Measurements from ENCODE around the gene EIF4A3. TPM values are rescaled to one million over a fixed set of nuclear protein-coding genes. Genes with fewer than 3 reads are reported as not detected.
A peak's percentile ranks its signal among the peaks of the same experiment; 100 is the strongest.

EIF4A3 gene
- total and polyA plus RNA-seq, 5 donors = 30.5 to 42.2 (median 38.1) TPM

DNA sequence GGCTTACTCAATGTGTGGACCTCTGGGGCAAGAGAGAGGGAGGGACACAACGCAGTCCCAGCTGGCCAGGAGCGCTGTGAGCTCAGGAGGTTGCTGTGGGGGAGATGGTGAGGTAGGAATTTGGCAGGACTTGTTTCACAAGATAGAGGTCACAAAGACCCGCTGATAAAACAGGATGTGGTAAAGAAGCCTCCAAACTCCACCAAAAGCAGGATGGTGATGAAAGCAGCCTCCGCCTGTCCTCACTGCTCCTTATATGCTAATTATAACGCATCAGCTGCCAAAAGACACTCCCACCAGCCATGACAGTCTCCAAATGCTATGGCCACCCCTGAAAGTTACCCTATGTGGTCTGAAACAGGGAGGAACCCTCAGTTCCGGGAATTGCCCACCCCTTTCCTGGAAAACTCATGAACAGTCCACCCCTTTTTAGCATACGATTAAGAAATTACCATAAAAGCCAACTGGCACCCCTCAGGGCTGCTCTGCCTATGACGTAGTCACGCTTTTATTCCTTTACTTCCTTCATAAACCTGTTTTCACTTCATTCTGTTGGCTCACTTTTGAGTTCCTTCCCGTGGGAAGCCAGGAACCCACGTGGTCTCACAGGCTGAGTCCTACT is 5.3 kb upstream of the EIF4A3 start:
- 61% methylated on average over 11 of the region's 11 CpGs for WGBS

DNA sequence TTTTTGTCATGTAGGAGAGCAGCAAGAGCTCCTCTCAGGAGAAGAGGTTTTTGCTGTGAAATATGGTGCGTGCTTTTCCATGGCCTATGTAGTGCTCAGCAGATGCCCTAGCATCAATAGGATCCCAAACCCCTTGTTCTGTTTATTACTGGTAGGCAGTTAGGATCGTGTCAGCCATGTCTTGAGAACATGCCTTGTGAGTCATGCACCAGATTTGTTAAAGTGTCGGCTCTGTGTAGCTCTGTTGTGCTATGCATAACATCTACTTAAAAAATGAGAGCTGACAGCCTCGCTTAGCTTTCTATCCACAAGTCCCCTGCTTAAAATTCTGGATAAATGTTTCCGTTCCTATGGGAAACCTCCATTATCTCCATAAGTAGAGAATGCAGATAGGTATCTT is 4.4 kb upstream of the EIF4A3 start:
- no peaks in the 10 kb centered on the region for H3K9me3 ChIP-seq (ENCODE audit: control insufficient read depth, low read length)
- no peaks in the 10 kb centered on the region for H3K27me3 ChIP-seq (ENCODE audit: control insufficient read depth, insufficient read depth)
- no peak overlapping the region for H3K27ac ChIP-seq (ENCODE audit: low read length)
- intact Hi-C loops (cut with DNase I) = no loop called here
- peaks cover 3% of the 10 kb centered on the region for H3K4me1 ChIP-seq (ENCODE audit: control insufficient read depth, insufficient read depth, low read length)
- H3K4me3 ChIP-seq (ENCODE audit: low read length) = no peak overlapping the region
- ATAC-seq (no peak), DNase-seq (no peak)
- 69% methylated on average over 5 of the region's 5 CpGs for WGBS

More for the DNA sequence above, 5.3 kb upstream of the EIF4A3 start:
- Histone ChIP-seq H3K27me3 (ENCODE audit: control insufficient read depth, insufficient read depth) (no peaks in the 10 kb centered on the region), H3K9me3 (ENCODE audit: control insufficient read depth, low read length) (no peaks in the 10 kb centered on the region), H3K27ac (ENCODE audit: low read length) (no peak overlapping the region), H3K4me1 (ENCODE audit: control insufficient read depth, insufficient read depth, low read length) (peaks cover 3% of the 10 kb centered on the region), H3K4me3 (ENCODE audit: low read length) (no peak overlapping the region)
- DNase-seq (no peak), ATAC-seq (no peak)
- intact Hi-C loops (cut with DNase I) = no loop called here

DNA sequence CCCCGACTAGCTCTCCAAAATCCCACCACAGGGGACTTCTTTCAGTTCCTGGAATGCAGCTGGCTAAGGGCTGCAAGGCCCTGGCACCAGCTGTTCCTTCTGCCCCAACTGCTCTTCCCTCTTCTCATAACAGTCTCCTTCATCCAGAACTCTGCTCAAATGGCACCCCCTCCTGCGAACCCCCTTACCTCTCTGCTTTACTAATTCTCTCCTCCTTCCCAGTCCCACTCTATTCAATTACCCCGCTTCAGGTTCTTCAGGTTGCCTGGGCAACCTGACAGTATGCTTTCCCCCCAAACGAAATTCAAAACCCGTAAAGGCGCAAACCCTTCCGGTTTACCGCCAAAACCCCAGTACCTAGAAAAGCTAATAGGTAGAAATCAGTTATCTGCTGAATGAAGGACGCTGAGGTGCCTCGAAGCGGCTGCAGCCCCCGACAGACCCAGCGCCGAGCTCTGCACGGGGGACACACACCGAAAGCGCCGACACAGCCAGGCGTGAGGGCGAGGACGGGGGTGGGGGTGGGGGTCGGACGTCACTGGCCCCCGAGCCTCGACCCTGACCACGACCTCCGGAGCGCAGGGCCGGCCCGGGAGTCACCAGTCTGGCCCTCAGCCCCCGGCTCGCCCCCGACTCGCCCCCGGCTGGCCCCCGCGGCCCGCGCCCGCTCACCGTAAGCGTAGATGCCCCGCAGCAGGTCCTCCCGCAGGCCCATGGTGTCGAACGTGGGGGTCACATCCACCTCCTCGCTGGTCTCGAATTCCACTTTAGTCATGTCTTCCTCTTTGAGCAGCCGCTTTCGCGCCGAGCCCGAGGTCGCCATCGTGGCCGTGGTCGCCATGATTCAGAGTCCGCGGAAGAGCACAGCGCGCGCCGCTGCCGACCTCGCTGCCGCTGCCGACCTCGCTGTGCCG is 550 bp downstream of the EIF4A3 start:
- peak overlapping the region; percentile 94 for H3K4me3 ChIP-seq (ENCODE audit: low read length)
- under 1% methylated on average over 69 of the region's 69 CpGs for WGBS
- peaks cover 8% of the 10 kb centered on the region for H3K4me1 ChIP-seq (ENCODE audit: control insufficient read depth, insufficient read depth, low read length)
- peak overlapping the region; percentile 77 for H3K27ac ChIP-seq (ENCODE audit: low read length)
- H3K9me3 ChIP-seq (ENCODE audit: control insufficient read depth, low read length) = no peaks in the 10 kb centered on the region
- DNase-seq (no peak), ATAC-seq (peak; percentile 2 to 30)
- no peaks in the 10 kb centered on the region for H3K27me3 ChIP-seq (ENCODE audit: control insufficient read depth, insufficient read depth)
- intact Hi-C loops (cut with DNase I) = no loop called here

DNA sequence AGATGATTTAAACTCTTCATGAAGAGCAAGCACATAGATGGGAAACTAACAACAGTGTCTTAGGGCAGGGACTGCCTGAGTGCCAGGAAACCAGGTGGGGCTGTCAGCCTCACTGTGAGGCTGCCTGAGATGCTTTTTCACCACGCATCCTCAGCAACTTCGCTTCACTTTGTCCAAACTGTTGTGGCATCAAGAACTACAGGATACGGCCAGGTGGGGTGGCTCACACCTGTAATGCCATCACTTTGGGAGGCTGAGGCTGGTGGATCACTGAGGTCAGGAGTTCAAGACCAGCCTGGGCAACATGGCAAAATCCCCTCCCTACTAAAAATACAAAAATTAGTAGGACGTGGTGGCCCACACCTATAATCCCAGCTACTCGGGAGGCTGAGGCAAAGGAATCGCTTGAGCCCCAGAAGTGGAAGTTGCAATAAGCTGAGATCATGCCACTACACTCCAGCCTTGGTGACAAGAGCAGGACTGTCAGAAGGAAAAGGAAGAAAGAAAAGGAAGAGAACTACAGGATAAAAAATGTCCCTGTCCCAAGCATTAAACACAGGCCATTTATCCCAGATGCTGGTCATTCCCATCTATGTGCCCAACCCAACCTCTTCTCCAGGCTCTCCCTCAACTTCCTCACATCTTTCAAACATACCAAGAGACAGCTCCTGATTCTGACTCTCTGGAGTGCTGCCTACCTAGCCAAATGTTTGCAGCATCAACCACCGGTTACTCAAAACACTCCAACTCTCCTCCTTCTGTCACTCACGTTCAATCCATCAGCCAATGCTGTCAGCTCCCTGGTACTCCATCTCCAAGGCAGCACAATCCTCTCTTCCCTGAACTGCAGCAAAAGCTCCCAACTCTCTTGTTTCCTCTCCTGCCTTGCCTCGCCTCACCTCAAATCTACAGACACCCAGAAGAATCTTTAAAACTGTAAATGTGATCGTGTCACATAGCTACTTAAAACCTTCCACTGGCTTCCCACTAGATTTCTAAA is 1.6 kb downstream of the EIF4A3 start:
- Histone ChIP-seq H3K27me3 (ENCODE audit: control insufficient read depth, insufficient read depth) (no peaks in the 10 kb centered on the region), H3K27ac (ENCODE audit: low read length) (no peak overlapping the region), H3K4me1 (ENCODE audit: control insufficient read depth, insufficient read depth, low read length) (peaks cover 8% of the 10 kb centered on the region), H3K9me3 (ENCODE audit: control insufficient read depth, low read length) (no peaks in the 10 kb centered on the region), H3K4me3 (ENCODE audit: low read length) (peak overlapping the region; percentile 94)
- intact Hi-C loops (cut with DNase I) = no loop called here
- 43% methylated on average over 10 of the region's 10 CpGs for WGBS
- no peak for ATAC-seq
- DNase-seq = no peak

DNA sequence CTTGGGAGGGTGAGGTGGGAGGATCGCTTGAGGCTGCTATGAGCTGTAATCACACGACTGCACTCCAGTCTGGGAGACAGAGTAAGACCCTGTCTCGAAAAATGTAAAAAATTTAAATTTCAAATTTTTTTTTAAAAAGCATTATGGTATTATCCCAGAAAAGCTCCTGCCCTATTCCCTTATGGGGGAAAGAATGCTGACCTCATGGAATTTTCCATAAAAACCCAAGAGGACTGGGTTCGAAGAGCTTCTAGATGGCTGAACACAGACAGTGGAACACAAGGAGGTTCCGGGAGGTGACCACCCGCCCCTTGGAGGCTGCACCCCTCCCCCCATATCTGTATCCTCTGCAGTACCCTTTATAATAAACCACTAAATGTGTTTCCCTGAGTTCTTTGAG is 4.0 kb downstream of the EIF4A3 start:
- Histone ChIP-seq H3K4me1 (ENCODE audit: control insufficient read depth, insufficient read depth, low read length) (peaks cover 5% of the 10 kb centered on the region), H3K27me3 (ENCODE audit: control insufficient read depth, insufficient read depth) (no peaks in the 10 kb centered on the region), H3K27ac (ENCODE audit: low read length) (no peak overlapping the region), H3K4me3 (ENCODE audit: low read length) (no peak overlapping the region), H3K9me3 (ENCODE audit: control insufficient read depth, low read length) (no peaks in the 10 kb centered on the region)
- ATAC-seq = no peak
- DNase-seq = no peak
- intact Hi-C loops (cut with DNase I) = no loop called here
- WGBS = 87% methylated on average over 6 of the region's 6 CpGs

DNA sequence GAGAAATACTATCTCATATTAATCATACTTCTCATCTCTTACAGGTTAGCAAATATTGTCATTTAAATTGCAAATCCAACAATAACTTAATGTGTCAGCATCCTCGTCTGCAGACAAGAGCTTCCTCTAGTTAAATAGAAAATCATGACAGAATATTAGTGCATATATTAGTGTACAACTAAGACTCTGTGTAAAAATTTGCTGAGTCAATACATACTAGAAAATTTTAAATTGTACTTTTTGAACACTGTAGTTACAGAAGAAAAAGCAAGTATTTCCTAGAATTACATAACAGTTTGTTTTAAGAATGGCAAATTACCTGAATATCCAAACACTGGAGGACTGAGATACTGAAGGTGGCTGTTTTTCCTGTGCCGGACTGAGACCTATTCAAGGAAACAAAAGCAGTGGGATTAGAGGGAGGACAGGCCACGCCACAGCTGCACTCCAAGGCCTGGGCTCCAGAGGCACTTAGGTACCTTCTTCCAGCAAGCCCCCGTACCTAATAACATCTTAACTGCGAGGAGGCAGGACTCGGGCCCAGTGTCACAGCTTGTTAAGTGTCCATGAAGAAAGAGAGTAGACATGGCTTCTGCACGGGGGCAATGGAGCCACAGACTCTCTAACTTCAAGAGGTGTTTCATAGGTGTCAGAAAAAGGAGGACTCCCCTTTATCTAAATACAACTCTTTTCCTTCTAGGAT is 5.3 kb downstream of the EIF4A3 start:
- peaks cover 5% of the 10 kb centered on the region for H3K4me1 ChIP-seq (ENCODE audit: control insufficient read depth, insufficient read depth, low read length)
- no peaks in the 10 kb centered on the region for H3K9me3 ChIP-seq (ENCODE audit: control insufficient read depth, low read length)
- no peak overlapping the region for H3K4me3 ChIP-seq (ENCODE audit: low read length)
- no peak for DNase-seq
- 89% methylated on average over 7 of the region's 7 CpGs for WGBS
- H3K27me3 ChIP-seq (ENCODE audit: control insufficient read depth, insufficient read depth) = no peaks in the 10 kb centered on the region
- ATAC-seq = no peak
- intact Hi-C loops (cut with DNase I) = no loop called here
- H3K27ac ChIP-seq (ENCODE audit: low read length) = no peak overlapping the region

DNA sequence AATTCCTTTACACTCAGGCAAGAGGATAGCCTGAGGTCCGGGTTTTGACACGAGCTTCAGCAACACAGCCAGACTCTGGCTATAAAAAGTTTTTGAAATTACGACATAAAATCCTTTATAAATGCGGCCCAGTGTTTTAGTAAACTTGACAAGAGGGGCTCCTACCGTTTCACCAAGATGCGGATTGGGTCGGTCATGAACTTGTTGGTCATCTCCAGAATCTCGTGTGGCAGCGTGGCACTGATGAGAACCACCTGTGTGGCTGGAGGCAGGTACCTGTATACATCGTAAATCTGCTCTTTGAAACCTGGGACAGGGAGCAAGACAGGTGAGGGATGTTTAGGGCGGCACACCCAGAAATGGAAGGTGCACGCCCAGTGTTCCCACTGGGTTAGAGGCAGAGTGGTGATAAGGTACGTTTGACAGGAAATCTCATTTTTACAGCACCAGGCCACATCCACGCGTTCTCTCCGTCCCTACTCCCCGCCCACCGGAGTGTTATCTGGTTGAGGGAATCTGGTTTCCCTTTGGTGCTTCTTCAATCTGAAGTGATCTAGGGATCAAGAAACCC is 8.0 kb downstream of the EIF4A3 start:
- WGBS = 89% methylated on average over 18 of the region's 18 CpGs
- no peak overlapping the region for H3K4me3 ChIP-seq (ENCODE audit: low read length)
- ATAC-seq = no peak

DNA sequence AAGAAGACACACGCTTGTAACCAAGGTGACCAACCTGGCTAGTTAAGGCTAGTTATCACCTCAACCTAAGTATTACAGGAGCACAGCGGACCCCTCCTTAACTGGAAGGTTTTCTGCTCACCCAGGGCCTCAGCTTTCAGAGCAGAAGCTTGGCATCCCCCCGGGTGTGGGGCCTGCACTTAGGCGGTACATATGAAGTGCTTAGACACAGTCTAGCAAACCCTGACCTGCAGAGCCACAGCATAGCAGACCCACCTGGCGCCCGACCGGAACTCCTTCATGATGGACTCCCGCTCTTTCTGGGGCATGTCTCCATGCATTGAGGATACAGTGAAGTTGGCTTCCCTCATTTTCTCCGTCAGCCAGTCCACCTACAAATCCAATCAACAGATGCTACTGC is 9.8 kb downstream of the EIF4A3 start:
- no peak overlapping the region for H3K27ac ChIP-seq (ENCODE audit: low read length)
- intact Hi-C loops (cut with DNase I) = no loop called here
- no peaks in the 10 kb centered on the region for H3K4me1 ChIP-seq (ENCODE audit: control insufficient read depth, insufficient read depth, low read length)
- DNase-seq = no peak
- no peak for ATAC-seq
- H3K4me3 ChIP-seq (ENCODE audit: low read length) = no peak overlapping the region
- H3K9me3 ChIP-seq (ENCODE audit: control insufficient read depth, low read length) = no peaks in the 10 kb centered on the region
- H3K27me3 ChIP-seq (ENCODE audit: control insufficient read depth, insufficient read depth) = no peaks in the 10 kb centered on the region
- 96% methylated on average over 9 of the region's 9 CpGs for WGBS

More for the DNA sequence above, 8.0 kb downstream of the EIF4A3 start:
- no peak for DNase-seq
- no peak overlapping the region for H3K27ac ChIP-seq (ENCODE audit: low read length)
- no peaks in the 10 kb centered on the region for H3K9me3 ChIP-seq (ENCODE audit: control insufficient read depth, low read length)
- no peaks in the 10 kb centered on the region for H3K4me1 ChIP-seq (ENCODE audit: control insufficient read depth, insufficient read depth, low read length)
- intact Hi-C loops (cut with DNase I) = no loop called here
- H3K27me3 ChIP-seq (ENCODE audit: control insufficient read depth, insufficient read depth) = no peaks in the 10 kb centered on the region

DNA sequence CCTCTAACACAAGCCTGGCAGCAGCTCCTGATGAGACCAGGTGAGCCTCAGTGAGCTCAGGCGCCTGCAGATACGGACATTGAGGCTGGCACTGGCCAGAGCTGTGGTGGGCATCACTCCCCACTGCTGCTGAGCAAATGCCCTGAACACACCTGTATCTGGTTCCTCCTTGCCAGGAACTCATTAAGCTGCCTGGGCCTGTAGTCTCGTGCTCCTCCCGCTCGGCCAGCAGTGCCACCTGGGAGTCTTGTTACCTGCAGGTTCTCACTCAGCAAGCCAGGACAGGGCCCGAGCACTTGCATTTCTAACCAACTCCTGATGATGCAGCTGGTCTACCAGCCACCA is 13.3 kb downstream of the EIF4A3 start:
- ATAC-seq = no peak
- WGBS = 92% methylated on average over 6 of the region's 6 CpGs
- intact Hi-C loops (cut with DNase I) = no loop called here
- Histone ChIP-seq H3K27me3 (ENCODE audit: control insufficient read depth, insufficient read depth) (no peaks in the 10 kb centered on the region), H3K9me3 (ENCODE audit: control insufficient read depth, low read length) (no peaks in the 10 kb centered on the region), H3K4me1 (ENCODE audit: control insufficient read depth, insufficient read depth, low read length) (no peaks in the 10 kb centered on the region), H3K4me3 (ENCODE audit: low read length) (no peak overlapping the region), H3K27ac (ENCODE audit: low read length) (no peak overlapping the region)
- no peak for DNase-seq

DNA sequence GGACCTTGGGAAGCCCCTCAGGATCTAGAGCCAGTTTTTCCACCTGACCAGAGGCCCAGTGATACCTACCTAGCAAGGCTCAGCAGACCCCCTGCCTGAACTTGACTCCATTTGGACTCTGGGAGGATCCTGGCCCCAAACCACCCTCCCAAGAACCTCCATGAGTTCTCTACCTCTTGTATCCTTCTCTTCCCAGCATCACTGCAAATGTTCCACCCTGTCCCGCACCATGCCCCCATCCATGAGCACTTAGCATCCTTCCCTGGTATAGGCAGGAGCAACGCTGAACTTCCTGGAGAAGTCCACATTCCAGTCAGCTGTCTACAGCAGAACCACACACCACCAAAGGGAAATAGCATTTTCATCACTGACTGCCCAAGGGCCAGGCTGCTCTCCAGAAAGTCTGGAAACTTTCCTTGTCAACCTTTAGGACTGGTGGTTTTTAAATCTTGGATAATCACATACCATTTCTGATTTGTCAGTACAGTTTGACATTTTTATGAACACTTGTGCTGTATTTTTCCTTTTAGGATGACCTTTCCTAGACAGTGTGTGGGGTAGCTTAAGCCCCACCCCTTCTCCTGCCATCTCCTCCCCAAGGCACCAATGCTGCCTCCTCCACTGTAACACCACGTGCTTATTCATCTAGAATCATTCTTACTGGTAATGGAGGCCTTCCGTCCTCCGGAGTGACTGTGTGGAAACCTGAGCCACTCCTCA is 13.9 kb downstream of the EIF4A3 start:
- WGBS = 84% methylated on average over 5 of the region's 5 CpGs
- no peaks in the 10 kb centered on the region for H3K4me1 ChIP-seq (ENCODE audit: control insufficient read depth, insufficient read depth, low read length)
- H3K4me3 ChIP-seq (ENCODE audit: low read length) = no peak overlapping the region
- ATAC-seq (no peak), DNase-seq (no peak)
- no peaks in the 10 kb centered on the region for H3K9me3 ChIP-seq (ENCODE audit: control insufficient read depth, low read length)
- H3K27me3 ChIP-seq (ENCODE audit: control insufficient read depth, insufficient read depth) = no peaks in the 10 kb centered on the region
- intact Hi-C loops (cut with DNase I) = no loop called here
- no peak overlapping the region for H3K27ac ChIP-seq (ENCODE audit: low read length)
